H1 (cell line): Measurements from ENCODE around the gene HLA-E. TPM values are rescaled to one million over a fixed set of nuclear protein-coding genes. Genes with fewer than 3 reads are reported as not detected.

Experiments
- CTCF ChIA-PET: fragments of 300-600 bp; sonication (Branson Sonifier 250); formaldehyde crosslinking; loops from one replicate; lab custom pipeline; 2021; ENCODE audit not compliant: partially characterized antibody; lab: Charles Lee
- POLR2A ChIA-PET: fragments of 300-600 bp; sonication (Branson Sonifier 250); formaldehyde crosslinking; loops from one replicate; lab custom pipeline; 2021; ENCODE audit warnings: inconsistent platforms; ENCODE audit not compliant: partially characterized antibody; lab: Charles Lee
- DNase-seq, 2 experiments: peaks; one replicate each; pipeline versions ENCODE4 v3.0.0 to v3.0.0-alpha.2; 2010 to 2022; ENCODE audit warnings: low spot score in 2 of 2, low read depth in 1 of 2, mixed read lengths in 1 of 2
- FAIRE-seq: peaks from 2 replicates; lab custom pipeline; 2011; peaks lifted over from hg19 to GRCh38; lab: Jason Lieb, UNC
- H2AFZ ChIP-seq: 2 replicates; pipeline ENCODE4 v1.8.1; 2012; ENCODE audit warnings: low read length, inconsistent platforms
- H2AK5ac ChIP-seq: 2 replicates; pipeline ENCODE4 v1.6.1; 2013; ENCODE audit warnings: low read depth, low read length
- H2BK120ac ChIP-seq: replicated peaks from 2 replicates; pipeline ENCODE3; 2013; ENCODE audit warnings: low read depth, low read length, inconsistent platforms
- H2BK12ac ChIP-seq: 2 replicates; pipeline ENCODE4 v1.6.1; 2013; ENCODE audit warnings: low read depth, low read length
- H2BK15ac ChIP-seq: 2 replicates; pipeline ENCODE4 v1.6.1; 2013; ENCODE audit warnings: low read length
- H2BK20ac ChIP-seq: 2 replicates; pipeline ENCODE4 v1.6.1; 2013; ENCODE audit warnings: low read length
- H2BK5ac ChIP-seq: 2 replicates; pipeline ENCODE4 v1.6.1; 2013; ENCODE audit warnings: low read depth, low read length
- H3K14ac ChIP-seq: 2 replicates; pipeline ENCODE4 v1.6.1; 2013; ENCODE audit warnings: inconsistent platforms; ENCODE audit not compliant: insufficient read length
- H3K18ac ChIP-seq: 2 replicates; pipeline ENCODE4 v1.6.1; 2013; ENCODE audit warnings: low read length; ENCODE audit errors: extremely low read depth
- H3K23ac ChIP-seq: 2 replicates; pipeline ENCODE4 v1.6.1; 2013; ENCODE audit warnings: inconsistent platforms; ENCODE audit not compliant: insufficient read length
- H3K23me2 ChIP-seq: 2 replicates; pipeline ENCODE4 v1.6.1; 2013; ENCODE audit warnings: low read depth, low read length
- H3K27ac ChIP-seq: 2 replicates; pipeline ENCODE4 v1.6.1; 2011; ENCODE audit warnings: low read depth, low read length, inconsistent platforms
- H3K27me3 ChIP-seq, 4 experiments: replicated peaks in 1 of 4; 1 replicate in 1 of 4; 2 replicates in 3 of 4; pipeline versions ENCODE4 v1.6.1 to v1.8.1; 2011 to 2013; ENCODE audit warnings: low read length in 3 of 4, mild to moderate bottlenecking in 3 of 4, inconsistent platforms in 2 of 4, mixed read lengths in 2 of 4, moderate library complexity in 1 of 4; ENCODE audit not compliant: control insufficient read depth in 3 of 4, insufficient read depth in 3 of 4; ENCODE audit errors: extremely low read depth in 1 of 4
- H3K36me3 ChIP-seq, 4 experiments: 2 replicates each; pipeline versions ENCODE4 v1.6.1 to v1.8.1; 2011 to 2013; ENCODE audit warnings: mild to moderate bottlenecking in 4 of 4, low read length in 3 of 4, moderate library complexity in 2 of 4, control low read depth in 1 of 4, inconsistent platforms in 1 of 4; ENCODE audit not compliant: insufficient read depth in 4 of 4, control insufficient read depth in 2 of 4
- H3K4ac ChIP-seq: replicated peaks from 2 replicates; pipeline ENCODE3; 2013; ENCODE audit warnings: low read length, low read depth, mixed read lengths, inconsistent platforms; ENCODE audit not compliant: insufficient read length
- H3K4me1 ChIP-seq, 4 experiments: replicated peaks in 1 of 4; 1 replicate in 1 of 4; 2 replicates in 3 of 4; pipeline versions ENCODE4 v1.6.1 to v1.8.1; 2011 to 2013; ENCODE audit warnings: low read length in 3 of 4, inconsistent platforms in 2 of 4, mixed read lengths in 1 of 4; ENCODE audit not compliant: insufficient read depth in 4 of 4, control insufficient read depth in 3 of 4
- H3K4me2 ChIP-seq, 2 experiments: 2 replicates each; pipeline versions ENCODE4 v1.6.1 to v1.8.1; 2011 to 2013; ENCODE audit warnings: low read depth in 2 of 2, low read length in 2 of 2, control low read depth in 1 of 2, inconsistent platforms in 1 of 2, mild to moderate bottlenecking in 1 of 2; ENCODE audit not compliant: insufficient read depth in 1 of 2
- H3K4me3 ChIP-seq, 4 experiments: fragments of 200-600, 300-600 bp in 1 of 4; sonication (generic), shearing (Covaris generic), sonication (Bioruptor Twin) in 1 of 4; 2 replicates each; pipeline versions ENCODE4 v1.5.1 to v1.8.1; 2011 to 2016; ENCODE audit warnings: low read length in 4 of 4, low read depth in 3 of 4, control low read depth in 2 of 4, inconsistent platforms in 2 of 4, mild to moderate bottlenecking in 2 of 4, mixed read lengths in 1 of 4, moderate library complexity in 1 of 4; ENCODE audit not compliant: insufficient read depth in 2 of 4; ENCODE audit errors: extremely low read depth in 1 of 4
- H3K56ac ChIP-seq: replicated peaks from 2 replicates; pipeline ENCODE3; 2013; ENCODE audit warnings: low read depth, mild to moderate bottlenecking, mixed read lengths, low read length, inconsistent platforms; ENCODE audit not compliant: insufficient read length
- H3K79me1 ChIP-seq: 2 replicates; pipeline ENCODE4 v1.6.1; 2013; ENCODE audit warnings: low read depth, low read length, control low read depth
- H3K79me2 ChIP-seq, 2 experiments: 2 replicates each; pipeline versions ENCODE4 v1.6.1 to v1.8.1; 2012 to 2013; ENCODE audit warnings: low read length in 2 of 2, mild to moderate bottlenecking in 2 of 2, inconsistent platforms in 1 of 2; ENCODE audit not compliant: insufficient read depth in 2 of 2, control insufficient read depth in 1 of 2
- H3K9ac ChIP-seq, 4 experiments: replicated peaks in 1 of 4; 1 replicate in 1 of 4; 2 replicates in 3 of 4; pipeline versions ENCODE4 v1.6.1 to v1.8.1; 2011 to 2013; ENCODE audit warnings: low read depth in 3 of 4, low read length in 3 of 4, control low read depth in 2 of 4, mild to moderate bottlenecking in 2 of 4, moderate library complexity in 2 of 4, inconsistent platforms in 1 of 4; ENCODE audit errors: extremely low read depth in 1 of 4
- H3K9me3 ChIP-seq, 2 experiments: 2 replicates each; pipeline versions ENCODE4 v1.6.1 to v1.8.1; 2012 to 2013; ENCODE audit warnings: mild to moderate bottlenecking in 2 of 2, moderate library complexity in 2 of 2, control low read depth in 1 of 2, inconsistent platforms in 1 of 2, low read depth in 1 of 2, low read length in 1 of 2, mixed read lengths in 1 of 2; ENCODE audit not compliant: insufficient read depth in 2 of 2
- H4K20me1 ChIP-seq, 2 experiments: replicated peaks in 1 of 2; 2 replicates each; pipeline versions ENCODE3 to v1.8.1; 2011 to 2013; ENCODE audit warnings: inconsistent platforms in 2 of 2, low read length in 2 of 2, mild to moderate bottlenecking in 1 of 2; ENCODE audit not compliant: insufficient read depth in 2 of 2, control insufficient read depth in 1 of 2
- H4K5ac ChIP-seq: 2 replicates; pipeline ENCODE4 v1.6.1; 2013; ENCODE audit warnings: low read length, low read depth, mixed read lengths, inconsistent platforms; ENCODE audit not compliant: insufficient read length
- H4K8ac ChIP-seq: 2 replicates; pipeline ENCODE4 v1.8.0; 2013; ENCODE audit warnings: mild to moderate bottlenecking, moderate library complexity, low read length, inconsistent platforms; ENCODE audit not compliant: insufficient read depth; ENCODE audit errors: extremely low read depth
- H4K91ac ChIP-seq: replicated peaks from 2 replicates; pipeline ENCODE3; 2013; ENCODE audit warnings: low read length, mixed read lengths, inconsistent platforms; ENCODE audit not compliant: insufficient read length
- CHD1 ChIP-seq: IDR thresholded peaks from 2 replicates; pipeline ENCODE4 v1.6.1; 2012; ENCODE audit warnings: low read depth, low read length, improper control_type of control experiment
- RBBP5 ChIP-seq: IDR thresholded peaks from 2 replicates; pipeline ENCODE4 v1.7.1; 2012; ENCODE audit warnings: low read depth, mild to moderate bottlenecking, inconsistent platforms, low read length, moderate library complexity, borderline replicate concordance
- SAP30 ChIP-seq: fragments of 300-600 bp; sonication (generic); IDR thresholded peaks from 2 replicates; pipeline ENCODE4 v1.7.1; 2012; ENCODE audit warnings: low read length, moderate library complexity, mild to moderate bottlenecking, inconsistent platforms; ENCODE audit not compliant: insufficient read depth, insufficient replicate concordance
- TCF12 ChIP-seq: IDR thresholded peaks from 2 replicates; pipeline ENCODE4 v1.6.1; 2011; ENCODE audit warnings: low read depth, mild to moderate bottlenecking, low read length
- WGBS, 2 experiments: shearing (Covaris generic) in 1 of 2; methylation state at CpG; one replicate each; pipeline versions ENCODE4 v1.1.6 to v1.1.7; 2013 to 2015; ENCODE audit warnings: low lambda C conversion rate in 2 of 2, mixed read lengths in 2 of 2, inconsistent platforms in 1 of 2, low coverage in 1 of 2, missing lambda C conversion rate in 1 of 2; ENCODE audit not compliant: insufficient replicate concordance in 2 of 2, insufficient coverage in 1 of 2, insufficient read length in 1 of 2; ENCODE audit errors: extremely low coverage in 1 of 2, missing lambda C conversion rate in 1 of 2; 5-methylcytosine and 5-hydroxymethylcytosine counted together
- polyA plus RNA-seq, 7 experiments: library from polyadenylated mRNA; depleted of rRNA in 3 of 7; stranded (reverse) in 5 of 7; unstranded in 2 of 7; fragments of >200 nt in 5 of 7; fragments of 200-250 nt in 2 of 7; gene quantifications; 1 replicate in 5 of 7; 2 replicates in 1 of 7; 4 replicates in 1 of 7; pipeline versions ENCODE4 v1.2.1 to v1.2.3, GENCODE V29; 2011 to 2013; ENCODE audit warnings: missing spikeins in 2 of 7, mixed read lengths in 2 of 7
- total RNA-seq: library from RNA; stranded (reverse); fragmentation: NEBNext Ultra II Directional; extraction: Animal tissue kit (Norgen Biotek cat#: 25700); gene quantifications from 2 replicates; pipeline ENCODE4 v1.2.1, GENCODE V29; 2021

HLA-E gene
- total and polyA plus RNA-seq, 2 of the 8 experiments (the other 6 are each of a cell fraction or from before 2014, with no cell fraction given): 20.2 to 28.0 TPM

- Histone ChIP-seq H3K79me1 (no peaks in the 10 kb centered on the region), H3K4ac (no peak overlapping the region), H2AK5ac (no peak overlapping the region), H2BK120ac (no peak overlapping the region), H3K23ac (no peak overlapping the region), H3K36me3 (no peaks in the 10 kb centered on the region), H2AFZ (no peak overlapping the region), H3K4me3 (no peak overlapping the region), H3K56ac (no peak overlapping the region), H2BK20ac (no peak overlapping the region), H3K9me3 (no peaks in the 10 kb centered on the region; a peak in 1 of 4 replicates), H3K18ac (no peak overlapping the region), H3K27me3 (no peaks in the 10 kb centered on the region), H3K4me2 (no peak overlapping the region), H4K20me1 (no peaks in the 10 kb centered on the region), H4K5ac (no peak overlapping the region), H2BK15ac (no peak overlapping the region), H3K9ac (no peak overlapping the region), H3K4me1 (peaks cover 2 to 6% (median 4%) of the 10 kb centered on the region in 4 experiments; a peak in 2 of 7 replicates)
- FAIRE-seq (no peak), DNase-seq (no peak)
- 95% methylated on average over 2 of the region's 2 CpGs; no CpG with 5 or more reads in 1 of the 2 experiments for WGBS, 2 experiments
- TF ChIP-seq RBBP5 (no peak), SAP30 (no peak), TCF12 (no peak), CHD1 (no peak)
- TF ChIP-seq, all 59 proteins: peak for 0
- Histone ChIP-seq H2BK5ac (no peak overlapping the region), H4K91ac (no peak overlapping the region), H3K27ac (no peak overlapping the region), H3K14ac (no peak overlapping the region), H2BK12ac (no peak overlapping the region), H3K79me2 (no peaks in the 10 kb centered on the region), H3K23me2 (no peaks in the 10 kb centered on the region), H4K8ac (no peak overlapping the region)
- POLR2A ChIA-PET: interaction anchor here (1.4 kb wide), 1 partner anchor 20 kb away, joined by 4 read pairs; no protein-coding TSS in a partner anchor
- CTCF ChIA-PET: interaction anchor here (0.8 to 6.0 kb wide), 5 partner anchors 19 to 28 kb away, joined by 3 to 46 read pairs (median 7); no protein-coding TSS in a partner anchor
These were observed 24.1 kb downstream of the HLA-E start for GRCh38 chr6:30513451-30513850.
